Measurements from ENCODE around the gene GGTLC1.
A peak's percentile ranks its signal among the peaks of the same experiment; 100 is the strongest.

The GGTLC1 gene

DNA sequence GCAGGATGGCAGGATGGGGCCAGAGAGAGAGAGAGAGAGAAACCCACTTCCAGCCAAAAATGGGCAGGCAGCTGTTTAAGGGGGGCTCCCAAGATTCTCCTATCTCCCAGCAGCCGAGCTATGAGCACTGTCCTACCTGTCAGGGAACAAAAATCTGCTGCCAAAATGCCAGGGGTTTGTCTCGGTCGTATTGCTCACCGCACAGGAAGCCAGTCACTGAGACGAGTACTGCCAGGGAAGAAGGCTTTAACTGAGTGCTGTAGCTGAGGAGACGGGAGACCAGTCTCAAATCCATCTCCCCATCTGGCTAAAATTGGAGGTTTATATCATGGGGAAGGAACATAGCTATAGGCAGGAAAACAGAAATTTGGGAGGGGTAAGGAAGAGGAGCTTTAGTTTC, 22.3 kb downstream of the GGTLC1 start:
- DNase-seq (ENCODE audit: low spot score), result no peak

DNA sequence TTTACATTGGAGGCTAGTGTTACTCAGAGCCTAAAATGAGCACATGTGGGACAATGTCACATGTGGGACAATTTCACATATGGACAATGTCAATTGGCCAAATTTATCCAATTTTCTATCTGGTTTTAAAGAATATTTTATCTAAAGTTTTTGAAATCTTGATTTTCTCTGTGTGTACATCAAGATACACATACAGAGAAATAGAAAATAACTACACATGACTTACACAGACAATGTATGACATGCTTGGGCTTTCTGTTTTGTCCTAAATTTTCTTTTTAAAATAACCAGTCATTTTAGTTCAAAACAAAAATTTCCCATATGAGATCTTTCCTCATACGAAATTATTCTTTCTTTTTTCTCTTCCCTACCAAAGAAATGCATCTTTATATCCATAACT, 24.6 kb downstream of the GGTLC1 start:
- DNase-seq (ENCODE audit: low spot score), result no peak

DNA sequence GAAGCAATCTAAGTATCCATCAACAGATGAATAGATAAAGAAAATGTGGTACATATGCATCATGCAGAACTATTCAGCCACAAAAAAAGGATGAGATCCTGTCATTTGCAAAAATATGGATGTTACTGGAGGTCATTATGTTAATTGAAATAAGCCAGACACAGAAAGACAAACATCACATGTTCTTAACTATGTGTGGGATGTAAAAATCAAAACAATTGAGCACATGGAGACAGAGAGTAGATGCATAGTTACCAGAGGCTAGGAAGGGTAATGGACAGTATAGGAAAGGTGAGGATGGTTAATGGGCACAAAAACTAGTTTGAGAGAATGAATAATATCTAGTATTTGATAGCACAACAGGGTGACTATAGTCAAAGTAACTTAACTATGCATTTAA, 26.3 kb downstream of the GGTLC1 start:
- no peak for DNase-seq (ENCODE audit: low spot score)

DNA sequence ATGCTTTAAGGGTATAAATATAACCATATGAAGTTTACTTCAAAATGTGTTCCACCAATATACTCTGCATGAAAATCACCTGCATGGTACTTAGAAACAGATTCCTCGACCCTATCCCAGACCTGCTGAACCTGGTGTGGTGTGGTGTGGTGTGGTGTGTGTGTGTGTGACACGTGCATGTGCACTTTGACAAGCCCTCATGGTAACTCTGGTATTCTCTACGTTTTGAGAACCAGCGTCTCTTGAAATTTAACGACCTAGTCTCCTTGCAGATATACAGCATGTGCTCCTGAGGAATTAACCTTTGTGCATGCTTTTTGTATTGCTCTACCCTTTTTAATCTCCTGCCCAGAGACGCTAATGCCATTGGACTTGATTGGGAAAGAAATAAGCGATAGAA, 29.5 kb downstream of the GGTLC1 start:
- DNase-seq (ENCODE audit: low spot score), result no peak

DNA sequence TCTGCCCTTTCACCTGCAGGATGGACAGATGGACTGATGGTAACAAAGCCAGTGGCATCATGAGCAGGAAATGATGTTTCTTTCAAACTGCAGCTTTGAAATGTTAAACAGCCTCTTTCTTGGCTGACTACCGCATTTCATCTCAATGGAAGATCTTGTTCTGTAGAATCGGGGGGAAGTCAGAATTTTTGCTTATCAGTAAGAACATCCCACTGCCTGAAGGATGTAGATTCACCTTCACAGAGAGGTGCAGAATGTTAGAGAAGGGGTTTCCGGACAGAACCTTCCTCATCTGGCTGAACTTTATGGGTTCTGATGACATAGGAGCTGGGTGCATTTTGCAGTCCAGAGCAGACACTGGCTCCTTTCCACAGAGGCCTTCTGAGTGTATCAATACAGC, 32.7 kb downstream of the GGTLC1 start:
- no peak for DNase-seq (ENCODE audit: low spot score)

DNA sequence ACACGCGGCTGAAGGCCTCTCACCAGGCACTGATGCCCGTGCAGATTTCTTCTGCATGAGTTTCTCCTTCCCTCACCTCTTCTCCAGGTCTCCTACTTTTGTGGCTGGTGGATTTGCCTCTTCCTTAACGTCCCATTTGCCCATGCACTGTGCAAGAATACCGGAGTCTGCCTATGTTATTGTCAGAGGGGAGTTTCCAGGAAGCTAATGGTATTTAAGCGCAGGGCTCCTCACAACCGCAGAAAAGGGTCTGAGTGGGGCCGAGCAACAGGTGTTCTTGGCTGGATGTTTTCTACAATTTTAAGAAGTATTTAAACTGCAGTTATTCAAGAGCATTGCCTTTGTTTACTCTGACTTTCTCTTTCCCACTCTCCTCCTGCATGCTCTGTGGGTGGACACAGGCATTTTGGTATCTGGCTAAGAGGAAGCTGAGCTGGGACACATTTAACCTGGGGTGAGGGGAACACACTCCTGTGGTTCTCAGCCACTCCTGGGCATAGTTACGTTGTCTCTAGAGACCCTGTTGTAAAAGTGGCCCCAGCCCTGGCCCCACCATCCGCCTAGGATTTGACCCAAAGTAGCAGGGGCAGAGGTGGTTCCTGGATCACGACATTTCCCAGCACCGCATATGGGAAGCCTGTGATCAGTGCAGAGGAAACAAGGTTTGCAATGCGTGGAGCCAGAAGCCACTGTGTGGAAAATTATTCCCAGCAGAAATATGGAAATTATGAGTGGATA, 34.4 kb downstream of the GGTLC1 start:
- DNase-seq (ENCODE audit: low spot score), result no peak

DNA sequence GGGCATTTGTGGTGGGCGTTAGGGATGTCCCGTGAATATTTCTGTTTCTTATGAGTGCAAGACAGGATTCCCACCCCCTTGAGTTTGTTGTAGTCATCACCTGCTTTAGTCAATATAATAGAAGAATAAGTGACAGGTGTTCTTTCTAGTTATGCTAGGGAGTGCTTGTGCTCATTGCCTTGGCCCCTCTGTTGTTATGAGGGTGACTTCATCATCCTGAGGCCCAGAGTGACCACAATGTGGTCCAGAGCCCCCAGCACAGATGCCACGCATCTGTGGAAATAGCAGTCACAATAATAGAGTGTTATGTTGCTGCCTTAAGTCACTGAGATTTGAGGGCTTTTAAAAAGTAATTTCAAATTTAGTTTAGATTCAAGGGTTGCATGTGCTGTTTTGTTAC, 42.4 kb downstream of the GGTLC1 start:
- no peak for DNase-seq (ENCODE audit: low spot score)

DNA sequence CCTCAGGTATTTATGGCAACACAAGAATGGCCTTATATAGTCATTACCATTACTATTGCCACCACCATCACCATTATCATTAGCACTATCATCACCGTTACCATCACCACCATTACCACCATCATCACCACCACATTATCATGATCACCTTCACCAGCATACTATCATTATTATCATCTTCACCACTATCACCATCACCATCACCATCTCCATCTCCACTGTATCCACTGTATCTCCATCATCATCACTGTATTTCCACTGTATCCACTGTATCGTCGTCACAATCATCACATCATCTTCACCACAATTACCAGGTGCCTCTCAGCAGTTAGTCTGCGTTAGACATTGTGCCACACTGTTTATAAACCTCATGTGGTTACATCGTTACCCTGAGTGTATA, 45.3 kb downstream of the GGTLC1 start:
- DNase-seq (ENCODE audit: low spot score), result no peak

DNA sequence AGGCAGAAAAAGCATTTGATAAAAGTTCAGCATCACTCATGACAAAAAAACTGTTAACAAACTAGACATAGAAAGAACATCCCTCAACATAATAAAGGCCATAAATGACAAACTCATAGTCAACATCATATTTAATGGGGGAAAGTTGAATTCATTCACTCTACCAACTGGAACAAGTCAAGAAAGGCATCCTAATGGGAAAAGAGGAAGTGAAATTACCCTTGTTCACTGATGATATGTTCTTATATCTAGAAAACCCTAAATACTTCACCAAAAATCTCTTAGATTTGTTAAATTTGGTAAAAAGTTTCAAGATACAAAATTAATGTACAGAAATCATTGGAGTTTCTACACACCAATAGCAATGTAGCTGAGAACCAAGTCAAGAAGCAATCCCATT, 48.9 kb downstream of the GGTLC1 start:
- no peak for DNase-seq (ENCODE audit: low spot score)

DNA sequence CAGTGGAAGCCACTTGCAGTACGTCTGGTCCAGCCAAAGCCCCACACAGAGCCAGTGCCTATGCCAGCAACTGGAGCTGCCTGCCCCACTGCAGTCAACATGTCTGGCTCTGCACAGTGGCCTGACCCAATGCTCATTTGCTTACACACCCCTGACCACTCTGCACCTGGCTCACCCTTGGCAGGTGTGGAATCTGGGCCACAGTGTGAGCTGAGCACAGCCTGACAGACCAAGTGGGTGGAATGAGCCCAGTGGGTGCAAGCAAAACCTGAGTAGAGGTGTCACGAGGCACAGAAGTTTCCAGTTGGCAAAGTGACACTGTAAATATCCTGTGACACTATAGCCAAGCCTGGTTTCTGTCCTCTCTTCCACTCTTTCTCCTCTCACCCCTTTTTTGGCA, 49.5 kb downstream of the GGTLC1 start:
- DNase-seq (ENCODE audit: low spot score), result no peak

DNA sequence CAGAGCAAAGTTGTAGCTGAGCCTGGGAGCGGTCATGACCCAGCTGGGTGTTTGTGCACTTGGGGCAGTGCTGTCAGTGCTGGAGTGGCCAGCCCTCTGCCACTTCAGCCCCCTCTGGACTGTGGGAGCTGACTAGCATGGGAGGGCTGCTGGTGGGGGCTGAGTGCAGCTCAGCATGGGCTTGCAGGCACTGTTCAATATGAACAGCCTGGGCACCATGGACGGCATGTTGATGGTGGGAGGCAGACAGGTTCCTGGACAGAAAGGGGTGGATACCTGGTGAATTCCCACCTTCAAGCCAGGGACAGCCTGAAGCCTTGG, 50.5 kb downstream of the GGTLC1 start:
- DNase-seq (ENCODE audit: low spot score), result no peak

DNA sequence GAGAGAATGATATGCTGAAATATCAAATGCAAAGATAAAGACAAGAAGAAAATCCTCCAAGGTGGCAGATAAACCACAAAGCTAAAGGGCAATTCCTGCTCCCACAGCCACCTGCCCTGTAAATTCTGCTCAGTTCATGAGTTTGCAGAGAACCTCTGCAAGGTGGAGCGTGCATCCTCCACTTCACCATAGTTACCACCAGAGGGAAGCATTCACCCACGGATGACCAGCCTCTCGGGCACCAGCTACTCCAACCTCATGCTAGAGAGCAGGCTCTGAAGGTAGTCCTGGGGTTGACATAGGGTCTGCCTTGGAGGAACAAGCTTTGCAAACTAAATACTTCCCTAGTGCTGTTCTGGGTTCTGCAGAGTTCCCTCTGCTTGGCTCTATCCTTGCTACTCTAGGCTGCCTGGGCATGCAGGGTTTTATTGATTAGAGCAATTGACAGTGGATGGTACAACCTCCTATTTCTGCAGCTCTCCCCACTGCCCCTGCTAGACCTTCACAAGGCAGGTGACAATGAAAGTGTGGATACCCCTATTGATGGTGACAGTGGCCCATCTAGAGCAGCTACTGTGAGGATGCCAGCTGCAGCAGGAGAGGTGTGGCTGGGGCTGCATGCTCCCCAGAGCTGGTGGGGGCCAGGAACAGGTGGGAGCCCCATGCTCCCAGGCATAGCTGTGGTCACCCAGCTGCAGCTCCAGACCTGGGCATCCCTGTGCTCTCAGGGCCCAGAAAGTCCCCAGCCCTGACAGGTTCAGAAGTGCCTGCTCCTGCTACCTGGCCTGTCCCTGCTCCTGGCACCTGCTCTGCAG, 51.1 kb downstream of the GGTLC1 start:
- peak; percentile 90 for DNase-seq (ENCODE audit: low spot score)

Measured in Ammon's horn (tissue), 1 donor.